IMR-90 (cell line): ENCODE data around the gene KCTD11.

Experiments
- POLR2A ChIP-seq: IDR thresholded peaks from 2 replicates; pipeline ENCODE4 v1.6.1; 2012; ENCODE audit warnings: mild to moderate bottlenecking, low read depth, low read length
- TF ChIP-seq, protein P1 (sequence below): fragments of 150-350 bp; IDR thresholded peaks from 2 replicates; pipeline ENCODE4 v1.6.1; 2017; ENCODE audit warnings: mild to moderate bottlenecking, antibody characterized with exemption, low read length, low read depth

- TF ChIP-seq, protein P1, sequence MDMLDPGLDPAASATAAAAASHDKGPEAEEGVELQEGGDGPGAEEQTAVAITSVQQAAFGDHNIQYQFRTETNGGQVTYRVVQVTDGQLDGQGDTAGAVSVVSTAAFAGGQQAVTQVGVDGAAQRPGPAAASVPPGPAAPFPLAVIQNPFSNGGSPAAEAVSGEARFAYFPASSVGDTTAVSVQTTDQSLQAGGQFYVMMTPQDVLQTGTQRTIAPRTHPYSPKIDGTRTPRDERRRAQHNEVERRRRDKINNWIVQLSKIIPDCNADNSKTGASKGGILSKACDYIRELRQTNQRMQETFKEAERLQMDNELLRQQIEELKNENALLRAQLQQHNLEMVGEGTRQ, result no peak
- no peak for TF ChIP-seq POLR2A
Observed at GRCh38 chr17:7329997-7330637, 21.8 kb upstream of the KCTD11 start.
